HEK293T (cell line): ENCODE results near the gene MYZAP.

Experiments used
- CTCF ChIA-PET: fragments of 350-600 bp; formaldehyde crosslinking; extraction: SDS; loops from one replicate; lab custom pipeline; 2021; ENCODE audit warnings: antibody characterized with exemption, inconsistent platforms; lab: Yijun Ruan, JAX
- POLR2A ChIA-PET: fragments of 350-600 bp; formaldehyde crosslinking; extraction: SDS; loops from one replicate; lab custom pipeline; 2020; ENCODE audit warnings: antibody characterized with exemption, inconsistent platforms; lab: Yijun Ruan, JAX
- DNase-seq: peaks from one replicate; pipeline ENCODE4 v3.0.0; 2012; ENCODE audit warnings: mixed read lengths; ENCODE audit errors: extremely low spot score
- ARNT ChIP-seq: fragments of 450-650 bp; IDR thresholded peaks from 2 replicates; pipeline ENCODE4 v1.6.1; 2017; ENCODE audit warnings: mild to moderate bottlenecking
- BHLHE40 ChIP-seq: fragments of 450-650 bp; IDR thresholded peaks from 2 replicates; pipeline ENCODE4 v1.6.1; 2016; ENCODE audit warnings: mild to moderate bottlenecking, moderate library complexity, borderline replicate concordance
- CTBP1 ChIP-seq: fragments of 450-650 bp; IDR thresholded peaks from 2 replicates; pipeline ENCODE4 v1.6.1; 2016; ENCODE audit warnings: borderline replicate concordance
- ELF4 ChIP-seq: fragments of 450-650 bp; IDR thresholded peaks from 2 replicates; pipeline ENCODE4 v1.6.1; 2017; ENCODE audit warnings: antibody characterized with exemption
- FOXA1 ChIP-seq: fragments of 450-650 bp; IDR thresholded peaks from 2 replicates; pipeline ENCODE4 v1.6.1; 2016; ENCODE audit warnings: mild to moderate bottlenecking
- FOXK2 ChIP-seq: fragments of 450-650 bp; IDR thresholded peaks from 2 replicates; pipeline ENCODE4 v1.6.1; 2016; ENCODE audit warnings: mild to moderate bottlenecking
- FOXM1 ChIP-seq: fragments of 450-650 bp; IDR thresholded peaks from 2 replicates; pipeline ENCODE4 v1.6.1; 2017; ENCODE audit warnings: mild to moderate bottlenecking, borderline replicate concordance
- HDGF ChIP-seq: fragments of 450-650 bp; IDR thresholded peaks from 2 replicates; pipeline ENCODE4 v1.6.1; 2017; ENCODE audit warnings: antibody characterized with exemption, borderline replicate concordance
- L3MBTL2 ChIP-seq: fragments of 450-650 bp; conservative IDR thresholded peaks from 2 replicates; pipeline ENCODE4 v1.6.1; 2016; ENCODE audit warnings: mild to moderate bottlenecking
- LEF1 ChIP-seq: fragments of 450-650 bp; IDR thresholded peaks from 2 replicates; pipeline ENCODE4 v1.6.1; 2017; ENCODE audit warnings: mild to moderate bottlenecking, borderline replicate concordance
- NFRKB ChIP-seq: fragments of 450-650 bp; IDR thresholded peaks from 2 replicates; pipeline ENCODE4 v1.6.1; 2016; ENCODE audit warnings: mild to moderate bottlenecking, moderate library complexity
- SP1 ChIP-seq: fragments of 450-650 bp; IDR thresholded peaks from 2 replicates; pipeline ENCODE4 v1.6.1; 2017
- SUZ12 ChIP-seq: fragments of 450-650 bp; IDR thresholded peaks from 2 replicates; pipeline ENCODE4 v1.6.1; 2016; ENCODE audit warnings: mild to moderate bottlenecking
- TARDBP ChIP-seq: fragments of 450-650 bp; IDR thresholded peaks from 2 replicates; pipeline ENCODE4 v1.6.1; 2016
- ZNF384 ChIP-seq: fragments of 450-650 bp; IDR thresholded peaks from 2 replicates; pipeline ENCODE4 v1.6.1; 2016
- TF ChIP-seq, protein P1 (sequence below): fragments of 450-650 bp; IDR thresholded peaks from 2 replicates; pipeline ENCODE4 v1.6.1; 2016

The MYZAP gene

DNA sequence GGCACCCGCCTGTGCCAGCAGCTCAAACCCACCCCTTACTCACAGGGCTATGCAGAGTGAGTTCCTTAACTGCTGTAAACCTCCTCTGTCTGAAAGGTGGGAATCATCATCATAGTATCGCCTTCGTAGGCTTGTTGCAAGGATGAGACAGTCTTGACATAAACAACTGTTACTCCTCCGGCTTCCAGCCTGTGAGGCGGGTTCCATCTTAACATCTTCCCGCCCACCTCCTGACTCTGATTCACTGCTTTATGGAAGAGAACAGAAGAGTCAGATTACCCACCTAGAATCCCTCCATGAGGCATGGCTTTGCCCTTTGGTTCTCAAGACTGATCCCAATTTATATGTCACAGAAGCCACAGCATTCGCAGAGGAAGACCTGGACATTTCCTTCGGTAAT, 136.7 kb downstream of the MYZAP start:
- TF ChIP-seq ZNF384 (no peak), FOXM1 (no peak), HDGF (no peak)
- POLR2A ChIA-PET = no interaction called here
- CTCF ChIA-PET = no interaction called here
- no peak for DNase-seq

DNA sequence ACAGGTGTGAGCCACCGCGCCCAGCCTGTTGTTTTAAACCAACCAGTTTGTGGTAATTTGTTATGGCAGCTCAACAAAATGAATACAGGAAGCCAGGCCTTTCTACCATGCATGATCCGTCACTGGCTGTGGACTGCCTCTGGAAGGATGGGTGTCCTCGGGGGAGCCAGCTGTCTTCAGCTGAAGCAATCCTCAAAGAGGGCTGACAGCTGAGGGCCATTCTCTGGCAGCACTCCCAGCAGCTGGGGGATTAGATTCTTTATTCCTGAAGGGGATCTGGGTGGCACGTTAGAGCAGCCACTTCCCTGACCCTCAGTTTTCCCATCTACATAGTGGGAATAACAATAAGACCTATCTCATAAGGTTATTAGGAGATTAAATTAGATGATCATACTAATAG, 139.2 kb downstream of the MYZAP start:
- ChIA-PET POLR2A (no interaction called here), CTCF (interaction anchor here (0.6 to 1.4 kb wide), 2 partner anchors 340 to 1948 kb away, joined by 3 read pairs; no protein-coding TSS in a partner anchor)
- DNase-seq = no peak
- TF ChIP-seq SUZ12 (no peak), FOXA1 (no peak), FOXK2 (no peak), CTBP1 (no peak), NFRKB (no peak), L3MBTL2 (no peak), SP1 (no peak), TARDBP (no peak), HDGF (no peak), ZNF384 (no peak)
- TF ChIP-seq, protein P1, sequence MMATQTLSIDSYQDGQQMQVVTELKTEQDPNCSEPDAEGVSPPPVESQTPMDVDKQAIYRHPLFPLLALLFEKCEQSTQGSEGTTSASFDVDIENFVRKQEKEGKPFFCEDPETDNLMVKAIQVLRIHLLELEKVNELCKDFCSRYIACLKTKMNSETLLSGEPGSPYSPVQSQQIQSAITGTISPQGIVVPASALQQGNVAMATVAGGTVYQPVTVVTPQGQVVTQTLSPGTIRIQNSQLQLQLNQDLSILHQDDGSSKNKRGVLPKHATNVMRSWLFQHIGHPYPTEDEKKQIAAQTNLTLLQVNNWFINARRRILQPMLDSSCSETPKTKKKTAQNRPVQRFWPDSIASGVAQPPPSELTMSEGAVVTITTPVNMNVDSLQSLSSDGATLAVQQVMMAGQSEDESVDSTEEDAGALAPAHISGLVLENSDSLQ = no peak

DNA sequence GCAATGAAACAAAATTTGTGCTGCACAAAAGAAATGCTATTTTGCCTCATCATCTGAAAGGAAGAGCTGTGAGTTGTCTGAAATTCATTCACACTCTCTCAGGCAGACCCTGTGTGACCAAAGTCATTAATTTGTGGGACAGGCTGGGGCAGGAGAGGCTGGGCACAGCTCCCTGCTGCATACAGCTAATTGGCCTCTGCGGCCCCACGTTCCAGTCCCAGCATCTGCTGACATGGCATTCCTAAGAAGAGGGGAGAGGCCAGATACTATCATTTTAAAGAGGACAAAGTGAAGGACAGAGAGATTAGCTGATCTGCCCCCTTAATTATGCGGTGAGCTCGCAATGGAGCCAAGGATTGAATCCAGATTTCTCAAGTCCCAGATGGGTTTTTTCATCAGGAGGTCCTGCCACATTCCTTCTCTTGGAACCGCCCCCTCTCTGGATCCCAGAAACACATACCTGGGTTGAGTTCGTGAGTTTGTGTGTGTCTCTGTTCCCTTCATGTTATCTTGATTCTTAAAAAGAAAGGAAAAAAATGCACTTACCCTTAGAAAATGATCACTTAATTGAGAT, 139.9 kb downstream of the MYZAP start:
- ChIA-PET POLR2A (no interaction called here), CTCF (interaction anchor here (0.5 to 1.4 kb wide), 6 partner anchors 13 to 444 kb away, joined by 3 to 5 read pairs (median 3); no protein-coding TSS in a partner anchor)
- DNase-seq = no peak
- TF ChIP-seq NFRKB = no peak
- TF ChIP-seq FOXA1 = no peak
- TF ChIP-seq SUZ12 = no peak
- no peak for TF ChIP-seq HDGF

DNA sequence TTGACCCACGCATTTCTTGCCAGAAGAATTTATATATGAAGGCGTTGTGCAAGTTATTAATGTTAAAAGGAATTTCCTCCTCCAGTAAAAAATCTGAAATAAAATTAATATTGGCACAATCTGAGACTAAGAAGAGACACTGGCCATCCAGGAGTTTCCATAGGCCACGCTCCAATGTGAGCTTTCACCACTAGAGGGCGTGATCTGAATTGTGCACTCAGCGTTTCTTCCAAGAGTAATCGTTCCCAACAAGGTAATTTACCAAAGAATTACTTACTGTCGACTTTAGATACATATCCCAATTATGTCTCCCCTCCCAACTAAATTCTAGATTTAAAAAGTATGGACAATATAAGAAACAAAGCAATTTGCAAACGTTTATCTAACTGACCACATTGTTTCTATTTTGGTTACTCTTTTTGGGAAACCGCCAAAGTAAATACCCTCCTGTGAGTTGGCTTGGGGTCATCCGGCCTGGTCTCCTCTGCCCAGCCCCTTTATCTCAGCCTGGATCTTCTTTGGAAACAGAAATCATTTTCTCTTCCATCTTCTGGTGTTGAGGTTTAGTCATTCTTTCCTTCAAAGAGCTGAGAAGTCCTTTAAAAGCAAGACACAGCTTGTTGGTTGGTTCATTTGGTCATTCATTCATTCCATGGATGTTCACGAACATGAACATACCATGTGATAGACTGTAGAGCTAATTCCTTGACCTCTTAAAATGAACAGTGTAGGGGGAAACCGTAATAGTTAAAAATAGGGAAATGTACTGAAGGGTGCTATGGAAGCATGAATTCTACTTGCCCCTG, 141.0 kb downstream of the MYZAP start:
- TF ChIP-seq SP1 (no peak), CTBP1 (no peak), FOXM1 (no peak), L3MBTL2 (no peak), SUZ12 (no peak), NFRKB (no peak), ZNF384 (no peak), BHLHE40 (no peak), FOXA1 (no peak), LEF1 (no peak), HDGF (no peak)
- TF ChIP-seq, protein P1 = no peak
- ChIA-PET CTCF (interaction anchor here (0.6 to 1.1 kb wide), 8 partner anchors 12 to 384 kb away, joined by 3 to 4 read pairs (median 3); no protein-coding TSS in a partner anchor), POLR2A (no interaction called here)
- peak; percentile 41 for DNase-seq

DNA sequence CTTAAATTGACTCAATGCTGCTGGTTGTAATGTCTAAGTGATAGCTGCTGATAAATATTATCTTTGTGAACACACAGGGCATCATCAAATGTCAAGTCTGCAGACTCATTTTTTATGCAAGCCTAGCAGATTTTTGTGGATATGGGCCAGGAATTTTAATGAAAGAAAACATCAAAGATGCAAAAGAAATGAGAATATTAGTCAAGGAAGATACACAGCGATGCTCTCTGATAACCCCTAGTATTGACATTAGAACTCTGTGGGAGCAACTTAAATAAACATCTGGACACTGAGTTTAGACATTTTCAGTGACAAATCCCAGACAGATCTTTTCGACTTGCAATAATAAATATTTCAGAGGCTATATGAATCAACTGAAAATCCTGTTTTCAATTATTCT, 143.2 kb downstream of the MYZAP start:
- ChIA-PET POLR2A (no interaction called here), CTCF (no interaction called here)
- no peak for DNase-seq
- TF ChIP-seq CTBP1 (no peak), FOXM1 (no peak), L3MBTL2 (no peak), ARNT (no peak), TARDBP (no peak), HDGF (no peak), FOXA1 (no peak), BHLHE40 (no peak), LEF1 (no peak), ELF4 (no peak), ZNF384 (no peak), FOXK2 (no peak), SP1 (no peak)
- TF ChIP-seq, protein P1 = no peak
